Right lung (tissue), 5 donors: ENCODE results near the gene PLD5. TPM values are rescaled to one million over a fixed set of nuclear protein-coding genes. Genes with fewer than 3 reads are reported as not detected.
A peak's percentile ranks its signal among the peaks of the same experiment; 100 is the strongest.
"Not testable (repeated sequence)": the region's sequence is repeated elsewhere in the genome, so short reads cannot be mapped to it uniquely, and the experiment has no call there.

ENCODE experiments used
- DNase-seq, 2 donors: peaks; one replicate each; pipeline ENCODE4 v3.0.0-alpha.2; 2013
- polyA plus RNA-seq, 5 donors: library from polyadenylated mRNA; unstranded; fragments of 120-200 nt; gene quantifications; one replicate each; pipeline versions ENCODE4 v1.2.1 to v1.2.3, GENCODE V29; 2013; ENCODE audit warnings: inconsistent platforms in 1 of 5, low replicate concordance in 1 of 5; ENCODE audit not compliant: insufficient read length in 5 of 5, insufficient read depth in 1 of 5

The PLD5 gene
- polyA plus RNA-seq, 5 donors, result 0.19 to 0.59 (median 0.36) TPM

- DNase-seq, result no peak
These were observed 98.1 kb downstream of the PLD5 start for GRCh38 chr1:242426271-242426905.

- no peak for DNase-seq
These were observed 99.3 kb downstream of the PLD5 start for GRCh38 chr1:242425232-242425631.

GRCh38 chr1:242416657-242417056 lies 107.8 kb downstream of the PLD5 start:
- no peak for DNase-seq

GRCh38 chr1:242412921-242413320 lies 111.6 kb downstream of the PLD5 start:
- no peak for DNase-seq

- no peak for DNase-seq
These were observed 112.6 kb downstream of the PLD5 start for GRCh38 chr1:242411901-242412300.

- DNase-seq, result no peak
These were observed 118.5 kb downstream of the PLD5 start for GRCh38 chr1:242405947-242406346.

GRCh38 chr1:242404296-242404695 lies 120.2 kb downstream of the PLD5 start:
- DNase-seq, result no peak

GRCh38 chr1:242402956-242403355 lies 121.5 kb downstream of the PLD5 start:
- no peak for DNase-seq

- DNase-seq, result no peak
These were observed 122.6 kb downstream of the PLD5 start for GRCh38 chr1:242401937-242402336.

GRCh38 chr1:242398351-242398750 lies 126.1 kb downstream of the PLD5 start:
- DNase-seq, result no peak

GRCh38 chr1:242391896-242392295 lies 132.6 kb downstream of the PLD5 start:
- DNase-seq, result no peak

- DNase-seq, result not testable (repeated sequence)
These were observed 148.4 kb downstream of the PLD5 start for GRCh38 chr1:242376121-242376520.

- not testable (repeated sequence) for DNase-seq
These were observed 174.1 kb downstream of the PLD5 start for GRCh38 chr1:242350446-242350845.

- DNase-seq, result no peak
These were observed 174.9 kb downstream of the PLD5 start for GRCh38 chr1:242349636-242350035.

GRCh38 chr1:242330865-242331264 lies 193.6 kb downstream of the PLD5 start:
- peak in 1 of 2 donors; percentile 5 for DNase-seq

- not testable (repeated sequence) for DNase-seq
These were observed 197.1 kb downstream of the PLD5 start for GRCh38 chr1:242327381-242327780.

- DNase-seq, result not testable (repeated sequence)
These were observed 202.5 kb downstream of the PLD5 start for GRCh38 chr1:242321981-242322380.

- no peak for DNase-seq
These were observed 206.4 kb downstream of the PLD5 start for GRCh38 chr1:242318140-242318539.

- not testable (repeated sequence) for DNase-seq
These were observed 209.6 kb downstream of the PLD5 start for GRCh38 chr1:242314865-242315264.

- not testable (repeated sequence) for DNase-seq
These were observed 210.3 kb downstream of the PLD5 start for GRCh38 chr1:242314085-242314649.

GRCh38 chr1:242308681-242309080 lies 215.8 kb downstream of the PLD5 start:
- not testable (repeated sequence) for DNase-seq

- DNase-seq, result not testable (repeated sequence)
These were observed 230.7 kb downstream of the PLD5 start for GRCh38 chr1:242293781-242294180.

GRCh38 chr1:242288067-242288466 lies 236.4 kb downstream of the PLD5 start:
- not testable (repeated sequence) for DNase-seq
